HepG2 (cell line): Measurements from ENCODE around the gene RABGGTA. TPM values are rescaled to one million over a fixed set of nuclear protein-coding genes. Genes with fewer than 3 reads are reported as not detected.

Experiments
- CERS6 ChIP-seq: sonication (generic); formaldehyde crosslinking; IDR thresholded peaks from 2 replicates; pipeline ENCODE4 v1.5.0; 2020; ENCODE audit warnings: missing genetic modification reagents
- HIVEP1 ChIP-seq: sonication (generic); formaldehyde crosslinking; IDR thresholded peaks from 2 replicates; pipeline ENCODE4 v1.4.0; 2020; ENCODE audit warnings: mild to moderate bottlenecking, missing genetic modification reagents
- KDM5A ChIP-seq: fragments of 200-600 bp; sonication (generic); IDR thresholded peaks from 2 replicates; pipeline ENCODE4 v1.7.0; 2018; ENCODE audit warnings: antibody characterized with exemption, mild to moderate bottlenecking, low read length, borderline replicate concordance
- MAFF ChIP-seq: IDR thresholded peaks from 2 replicates; pipeline ENCODE4 v1.6.1; 2011; ENCODE audit warnings: low read depth, low read length, improper control_type of control experiment
- MEF2D ChIP-seq: sonication (generic); formaldehyde crosslinking; IDR thresholded peaks from 2 replicates; pipeline ENCODE4 v1.5.1; 2020; ENCODE audit warnings: mild to moderate bottlenecking, missing genetic modification reagents
- NFAT5 ChIP-seq: sonication (generic); formaldehyde crosslinking; IDR thresholded peaks from 2 replicates; pipeline ENCODE4 v1.4.0; 2020; ENCODE audit warnings: missing genetic modification reagents
- RARA ChIP-seq: IDR thresholded peaks from 2 replicates; pipeline ENCODE4 v1.6.1; 2016; ENCODE audit warnings: missing genetic modification reagents, missing compliant biosample characterization
- SNAPC4 ChIP-seq: sonication (generic); formaldehyde crosslinking; IDR thresholded peaks from 2 replicates; pipeline ENCODE4 v1.4.0; 2020; ENCODE audit warnings: mild to moderate bottlenecking, missing genetic modification reagents
- THAP11 ChIP-seq: IDR thresholded peaks from 2 replicates; pipeline ENCODE4 v1.6.1; 2016; ENCODE audit warnings: missing biosample characterization, missing genetic modification reagents
- ZBTB1 ChIP-seq: sonication (generic); formaldehyde crosslinking; IDR thresholded peaks from 2 replicates; pipeline ENCODE4 v1.4.0; 2020; ENCODE audit warnings: missing genetic modification reagents, borderline replicate concordance
- ZNF264 ChIP-seq: sonication (generic); formaldehyde crosslinking; IDR thresholded peaks from 2 replicates; pipeline ENCODE4 v1.4.0; 2020; ENCODE audit warnings: missing genetic modification reagents
- ZNF44 ChIP-seq: sonication (generic); formaldehyde crosslinking; IDR thresholded peaks from 2 replicates; pipeline ENCODE4 v1.5.1; 2020; ENCODE audit warnings: mild to moderate bottlenecking, missing genetic modification reagents
- ZSCAN25 ChIP-seq: sonication (generic); formaldehyde crosslinking; IDR thresholded peaks from 2 replicates; pipeline ENCODE4 v1.8.0; 2022; ENCODE audit warnings: mild to moderate bottlenecking, missing genetic modification reagents
- polyA plus RNA-seq, 8 experiments: library from polyadenylated mRNA; depleted of rRNA in 3 of 8; stranded (reverse) in 7 of 8; unstranded in 1 of 8; fragments of >200 nt; fragmentation: Illumina TruSeq in 4 of 8; extraction: Trizol in 4 of 8; gene quantifications; 2 replicates each; pipeline versions ENCODE4 v1.2.1 to v1.2.3, GENCODE V29; 2011 to 2016; ENCODE audit warnings: low read depth in 4 of 8, missing spikeins in 1 of 8, mixed read lengths in 1 of 8; ENCODE audit not compliant: insufficient read depth in 1 of 8
- total RNA-seq, 5 experiments: library from RNA; depleted of rRNA; stranded (reverse); fragments of >200 nt; fragmentation: Illumina TruSeq; extraction: Trizol; gene quantifications; 2 replicates each; pipeline ENCODE4 v1.2.3, GENCODE V29; 2016; ENCODE audit warnings: low read depth in 1 of 5
- TF ChIP-seq, protein P1 (sequence below): conservative IDR thresholded peaks from 2 replicates; pipeline ENCODE4 v1.6.1; 2018; ENCODE audit warnings: missing genetic modification reagents
- TF ChIP-seq, protein P2 (sequence below): sonication (generic); formaldehyde crosslinking; IDR thresholded peaks from 2 replicates; pipeline ENCODE4 v1.5.0; 2020; ENCODE audit warnings: missing genetic modification reagents, mild to moderate bottlenecking, borderline replicate concordance

RABGGTA gene
- total and polyA plus RNA-seq, 2 of the 13 experiments (the other 11 are each of a cell fraction or from before 2014, with no cell fraction given) = 57.9 to 90.8 TPM

DNA sequence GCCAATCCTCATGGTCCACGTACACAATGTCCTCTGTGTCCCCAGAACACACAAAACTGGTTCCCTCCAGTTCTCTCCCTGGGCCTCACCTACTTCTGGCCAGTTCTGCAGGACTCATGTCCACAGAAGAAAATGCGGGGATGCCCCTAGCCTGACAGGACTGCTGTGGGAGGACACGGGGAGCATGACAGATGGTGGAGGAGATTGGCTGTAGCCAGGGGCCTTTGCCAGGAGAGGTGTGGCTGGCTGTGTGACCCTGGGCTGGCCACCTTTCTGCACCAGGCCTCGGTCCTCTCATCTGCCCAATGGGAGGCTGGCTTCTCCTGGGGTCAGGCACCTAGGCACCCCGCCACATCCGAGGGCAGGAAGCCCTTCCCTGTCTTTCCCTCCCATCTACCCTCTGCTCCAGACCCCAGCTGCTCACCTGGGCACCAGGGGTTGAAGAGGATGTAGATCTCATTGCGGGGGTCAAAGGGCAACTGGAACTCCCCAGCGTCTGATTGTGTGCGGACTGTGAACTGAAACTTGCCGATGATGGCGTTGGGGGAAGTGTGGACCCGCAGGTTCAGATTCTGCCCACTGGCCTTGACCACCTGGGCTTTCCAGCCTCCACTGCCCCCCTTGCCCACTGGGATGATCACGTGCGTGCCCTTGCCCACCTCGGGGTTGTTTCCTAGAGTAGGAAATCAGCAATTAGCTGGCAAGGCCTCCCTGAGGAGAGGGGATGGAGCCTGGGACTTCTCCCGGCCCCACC is 11.2 kb downstream of the RABGGTA start (continued):
- no peak for TF ChIP-seq NFAT5 (CRISPR knock-in tag)
- TF ChIP-seq ZBTB1 = no peak
- no peak for TF ChIP-seq CERS6 (CRISPR knock-in tag)
- TF ChIP-seq ZNF44 (CRISPR knock-in tag) = no peak
- 0 out of 2 replicates have a peak, but pooled peaks have one; percentile 46 for TF ChIP-seq HIVEP1
- TF ChIP-seq, protein P1, sequence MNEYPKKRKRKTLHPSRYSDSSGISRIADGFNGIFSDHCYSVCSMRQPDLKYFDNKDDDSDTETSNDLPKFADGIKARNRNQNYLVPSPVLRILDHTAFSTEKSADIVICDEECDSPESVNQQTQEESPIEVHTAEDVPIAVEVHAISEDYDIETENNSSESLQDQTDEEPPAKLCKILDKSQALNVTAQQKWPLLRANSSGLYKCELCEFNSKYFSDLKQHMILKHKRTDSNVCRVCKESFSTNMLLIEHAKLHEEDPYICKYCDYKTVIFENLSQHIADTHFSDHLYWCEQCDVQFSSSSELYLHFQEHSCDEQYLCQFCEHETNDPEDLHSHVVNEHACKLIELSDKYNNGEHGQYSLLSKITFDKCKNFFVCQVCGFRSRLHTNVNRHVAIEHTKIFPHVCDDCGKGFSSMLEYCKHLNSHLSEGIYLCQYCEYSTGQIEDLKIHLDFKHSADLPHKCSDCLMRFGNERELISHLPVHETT = no peak
- TF ChIP-seq, protein P2, sequence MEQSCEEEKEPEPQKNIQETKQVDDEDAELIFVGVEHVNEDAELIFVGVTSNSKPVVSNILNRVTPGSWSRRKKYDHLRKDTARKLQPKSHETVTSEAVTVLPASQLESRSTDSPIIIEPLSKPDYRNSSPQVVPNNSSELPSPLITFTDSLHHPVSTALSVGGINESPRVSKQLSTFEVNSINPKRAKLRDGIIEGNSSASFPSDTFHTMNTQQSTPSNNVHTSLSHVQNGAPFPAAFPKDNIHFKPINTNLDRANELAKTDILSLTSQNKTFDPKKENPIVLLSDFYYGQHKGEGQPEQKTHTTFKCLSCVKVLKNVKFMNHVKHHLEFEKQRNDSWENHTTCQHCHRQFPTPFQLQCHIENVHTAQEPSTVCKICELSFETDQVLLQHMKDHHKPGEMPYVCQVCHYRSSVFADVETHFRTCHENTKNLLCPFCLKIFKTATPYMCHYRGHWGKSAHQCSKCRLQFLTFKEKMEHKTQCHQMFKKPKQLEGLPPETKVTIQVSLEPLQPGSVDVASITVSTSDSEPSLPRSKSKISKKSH = peak; percentile 58; the same call in 1 of the 2 replicates
- no peak for TF ChIP-seq KDM5A
- TF ChIP-seq SNAPC4 (CRISPR knock-in tag) = no peak
- TF ChIP-seq ZNF264 (CRISPR knock-in tag) = no peak
- no peak for TF ChIP-seq MAFF
- no peak for TF ChIP-seq ZSCAN25
- no peak for TF ChIP-seq THAP11
- no peak for TF ChIP-seq MEF2D (CRISPR knock-in tag)
- no peak for TF ChIP-seq RARA
